ENCODE measurements around the gene INTS4.
A peak's percentile ranks its signal among the peaks of the same experiment; 100 is the strongest.

INTS4 gene

GRCh38 chr11:78040691-78041379 lies 46.4 kb upstream of the INTS4 start:
- Histone ChIP-seq H3K4me2 (ENCODE audit: low read depth, low read length, poor library complexity, severe bottlenecking) (no peak overlapping the region), H3F3A (ENCODE audit: low read depth) (no peaks in the 10 kb centered on the region), H3K9me3 (ENCODE audit: insufficient read depth, low read depth, low read length) (no peaks in the 10 kb centered on the region), H3K9ac (ENCODE audit: low read depth, low read length, poor library complexity, severe bottlenecking) (no peak overlapping the region), H2AFZ (ENCODE audit: low read length) (no peak overlapping the region), H3K36me3 (ENCODE audit: insufficient read depth, low read length) (no peaks in the 10 kb centered on the region), H3K79me2 (ENCODE audit: insufficient read depth, low read length) (no peaks in the 10 kb centered on the region), H3K27me3 (ENCODE audit: insufficient read depth, low read length, poor library complexity, severe bottlenecking) (no peaks in the 10 kb centered on the region), H3K4me1 (ENCODE audit: insufficient read depth, low read length, poor library complexity, severe bottlenecking) (no peaks in the 10 kb centered on the region), H3K9me2 (replicated peaks; ENCODE audit: low read depth, low read length) (no peaks in the 10 kb centered on the region), H3K4me3 (ENCODE audit: low read length, poor library complexity, severe bottlenecking) (no peak overlapping the region), H4K20me1 (ENCODE audit: insufficient read depth, low read length, poor library complexity, severe bottlenecking) (no peaks in the 10 kb centered on the region)
- no peak for TF ChIP-seq EZH2phosphoT487 (IDR thresholded peaks at IDR 0.05; ENCODE audit: borderline replicate concordance)

GRCh38 chr11:78039919-78040671 lies 45.6 kb upstream of the INTS4 start:
- H3K79me2 ChIP-seq (ENCODE audit: insufficient read depth, low read length) = no peaks in the 10 kb centered on the region
- H3K27me3 ChIP-seq (ENCODE audit: insufficient read depth, low read length, poor library complexity, severe bottlenecking) = no peaks in the 10 kb centered on the region
- no peaks in the 10 kb centered on the region for H3K9me2 ChIP-seq (replicated peaks; ENCODE audit: low read depth, low read length)
- H3F3A ChIP-seq (ENCODE audit: low read depth) = no peaks in the 10 kb centered on the region
- H3K9me3 ChIP-seq (ENCODE audit: insufficient read depth, low read depth, low read length) = no peaks in the 10 kb centered on the region
- no peaks in the 10 kb centered on the region for H3K4me1 ChIP-seq (ENCODE audit: insufficient read depth, low read length, poor library complexity, severe bottlenecking)
- peak overlapping the region; percentile 76 for H2AFZ ChIP-seq (ENCODE audit: low read length)
- H3K4me3 ChIP-seq (ENCODE audit: low read length, poor library complexity, severe bottlenecking) = no peak overlapping the region
- H3K4me2 ChIP-seq (ENCODE audit: low read depth, low read length, poor library complexity, severe bottlenecking) = no peak overlapping the region
- no peak for TF ChIP-seq EZH2phosphoT487 (IDR thresholded peaks at IDR 0.05; ENCODE audit: borderline replicate concordance)
- TF ChIP-seq CTCF (conservative IDR thresholded peaks at IDR 0.05; ENCODE audit: low read length) = no peak
- H3K36me3 ChIP-seq (ENCODE audit: insufficient read depth, low read length) = no peaks in the 10 kb centered on the region
- H4K20me1 ChIP-seq (ENCODE audit: insufficient read depth, low read length, poor library complexity, severe bottlenecking) = no peaks in the 10 kb centered on the region
- no peak overlapping the region for H3K9ac ChIP-seq (ENCODE audit: low read depth, low read length, poor library complexity, severe bottlenecking)

GRCh38 chr11:78039391-78039918 lies 45.0 kb upstream of the INTS4 start:
- Histone ChIP-seq H4K20me1 (ENCODE audit: insufficient read depth, low read length, poor library complexity, severe bottlenecking) (no peaks in the 10 kb centered on the region), H3K9ac (ENCODE audit: low read depth, low read length, poor library complexity, severe bottlenecking) (no peak overlapping the region), H3K4me3 (ENCODE audit: low read length, poor library complexity, severe bottlenecking) (no peak overlapping the region), H3F3A (ENCODE audit: low read depth) (no peaks in the 10 kb centered on the region), H3K36me3 (ENCODE audit: insufficient read depth, low read length) (no peaks in the 10 kb centered on the region), H3K27me3 (ENCODE audit: insufficient read depth, low read length, poor library complexity, severe bottlenecking) (no peaks in the 10 kb centered on the region), H3K9me3 (ENCODE audit: insufficient read depth, low read depth, low read length) (no peaks in the 10 kb centered on the region), H3K9me2 (replicated peaks; ENCODE audit: low read depth, low read length) (no peaks in the 10 kb centered on the region), H3K4me2 (ENCODE audit: low read depth, low read length, poor library complexity, severe bottlenecking) (no peak overlapping the region), H3K4me1 (ENCODE audit: insufficient read depth, low read length, poor library complexity, severe bottlenecking) (no peaks in the 10 kb centered on the region), H2AFZ (ENCODE audit: low read length) (peak overlapping the region; percentile 76), H3K79me2 (ENCODE audit: insufficient read depth, low read length) (no peaks in the 10 kb centered on the region)
- TF ChIP-seq CTCF (conservative IDR thresholded peaks at IDR 0.05; ENCODE audit: low read length) (no peak), EZH2phosphoT487 (IDR thresholded peaks at IDR 0.05; ENCODE audit: borderline replicate concordance) (no peak)

All from Loucy (cell line).